Muscle of back (tissue), 11 donors: ENCODE measurements around the gene GDPD2. TPM values are rescaled to one million over a fixed set of nuclear protein-coding genes. Genes with fewer than 3 reads are reported as not detected.

Experiments used
- DNase-seq, 3 donors: peaks; one replicate each; pipeline versions ENCODE4 v3.0.0 to v3.0.0-alpha.2; 2013
- polyA plus RNA-seq, 10 donors: library from polyadenylated mRNA; unstranded; fragments of 120-200 nt; gene quantifications; one replicate each; pipeline ENCODE4 v1.2.1, GENCODE V29; 2013; ENCODE audit not compliant: insufficient read length in 10 of 10

The GDPD2 gene
- polyA plus RNA-seq, 10 donors = 0.39 to 0.88 (median 0.47) TPM

DNA sequence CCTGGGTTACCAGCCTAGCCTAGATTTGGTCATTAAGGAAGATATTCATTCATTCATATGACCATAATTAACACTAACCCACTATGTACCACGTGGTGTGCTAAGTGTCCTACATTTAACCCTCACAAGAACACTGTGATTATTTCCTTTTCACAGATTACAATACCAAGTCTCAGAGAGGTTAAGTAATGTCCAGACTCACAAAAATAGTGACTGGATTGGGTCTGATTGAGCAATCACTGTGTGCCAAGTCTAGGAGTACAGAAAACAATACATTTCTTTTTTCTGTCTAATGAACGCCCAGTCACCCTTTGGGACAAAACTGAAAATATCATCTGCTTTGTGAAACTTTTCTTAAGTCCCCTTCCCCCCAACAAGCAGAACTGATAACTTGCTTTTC, 13.9 kb downstream of the GDPD2 start:
- no peak for DNase-seq

DNA sequence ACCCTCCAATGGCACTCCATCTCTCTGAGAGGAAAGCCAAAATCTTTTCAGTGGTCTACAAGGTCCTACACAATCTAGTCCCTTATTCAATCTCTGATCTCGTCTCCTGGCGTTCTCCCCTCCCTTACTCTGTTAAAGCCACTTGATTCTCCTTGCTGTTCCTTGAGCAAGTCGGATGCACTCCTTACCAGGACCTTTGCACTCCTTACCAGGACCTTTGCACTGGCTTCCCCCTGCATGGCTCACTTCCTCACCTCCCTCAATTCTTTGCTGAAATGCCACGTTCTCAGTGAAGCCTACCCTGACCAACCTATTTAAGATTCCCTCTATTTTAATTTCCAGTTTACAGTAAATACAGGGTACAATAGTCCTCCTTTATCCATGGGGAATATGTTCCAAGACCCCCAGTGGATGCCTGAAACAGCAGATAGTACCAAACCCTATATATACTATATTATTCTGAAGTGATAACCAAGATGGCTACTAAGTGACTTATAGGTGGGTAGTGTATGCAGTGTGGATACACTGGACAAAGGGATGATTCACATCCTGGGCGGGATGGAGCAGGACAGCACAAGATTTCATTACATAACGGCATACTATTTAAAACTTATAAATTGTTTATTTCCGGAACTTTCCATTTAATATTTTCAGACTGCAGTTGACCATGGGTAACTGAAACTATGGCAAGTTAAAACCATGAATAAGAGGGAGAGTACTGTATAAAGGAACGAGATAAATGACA, 15.0 kb downstream of the GDPD2 start:
- DNase-seq = no peak

DNA sequence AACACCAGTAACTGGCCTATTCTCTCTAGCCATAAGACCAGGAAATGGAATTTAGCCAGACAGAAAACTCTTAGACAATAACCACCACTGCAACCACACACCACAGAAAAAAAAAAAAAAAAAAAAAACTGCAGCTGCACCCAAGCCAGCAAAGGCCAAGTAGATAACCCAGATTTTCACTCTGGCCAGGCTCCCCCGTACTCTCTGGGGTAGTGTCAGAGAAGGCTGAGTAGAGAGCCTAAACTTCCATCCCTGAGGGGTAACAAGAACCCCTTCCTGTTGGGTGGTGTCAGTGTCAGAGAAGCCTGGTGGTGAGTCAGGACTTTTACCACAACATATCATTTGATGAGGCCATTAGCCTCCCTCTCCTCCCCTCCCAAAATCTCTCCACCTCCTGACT, 15.9 kb downstream of the GDPD2 start:
- DNase-seq = no peak

DNA sequence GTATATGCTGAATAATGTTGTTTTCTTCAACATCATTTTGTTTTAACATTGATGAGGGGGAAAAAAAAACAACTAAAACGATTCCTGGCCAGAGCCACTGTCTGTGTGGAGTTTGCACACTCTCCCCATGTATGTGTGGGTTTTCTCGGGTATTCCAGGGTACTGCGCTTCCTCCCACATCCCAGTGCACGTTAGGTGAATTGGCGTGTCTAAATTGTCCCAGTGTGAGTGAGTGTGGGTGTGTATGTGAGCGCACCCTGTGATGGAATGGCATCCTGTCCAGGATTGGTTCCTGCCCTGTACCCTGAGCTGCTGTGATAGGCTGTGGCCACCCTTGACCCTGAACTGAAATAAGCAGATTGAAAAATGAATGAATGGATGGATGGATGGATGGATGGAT, 19.1 kb downstream of the GDPD2 start:
- DNase-seq = no peak

DNA sequence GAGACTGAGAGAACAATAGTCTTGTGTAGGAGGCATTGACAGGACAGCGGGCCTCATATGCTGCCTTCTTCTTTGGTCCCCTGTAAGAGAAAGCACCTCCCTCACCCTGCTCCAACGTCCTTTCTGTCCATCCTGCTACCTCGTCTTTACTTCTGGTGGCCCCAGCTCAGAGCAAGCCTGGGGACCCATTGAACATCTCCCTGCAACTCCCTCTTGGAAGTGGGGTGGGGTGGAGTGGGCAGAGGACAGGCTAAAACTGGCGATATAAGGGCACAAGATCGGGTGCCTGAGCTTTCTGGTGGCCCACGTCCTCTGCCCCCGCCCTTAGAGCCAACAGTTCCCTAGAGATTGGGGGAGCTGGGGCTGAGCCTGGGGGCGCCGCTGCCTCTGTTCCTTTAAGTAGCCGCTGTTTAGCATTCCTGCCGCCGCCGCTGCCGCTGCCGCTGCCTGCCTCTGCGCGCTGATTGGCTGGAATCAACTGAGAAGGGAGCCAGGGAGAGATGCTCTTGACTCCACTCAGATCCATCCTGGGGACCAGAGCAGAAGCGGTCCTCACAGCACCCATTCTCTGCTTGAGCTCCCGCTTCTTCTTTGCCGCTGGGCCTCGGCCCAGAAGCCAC, 21.3 kb downstream of the GDPD2 start, which contains the start of gene DLG3:
Gene DLG3 (plus strand): TSS at position 510 of the 620 bp plus-strand sequence. CDS start 367 bp downstream, outside the sequence.
- DNase-seq = peak in 1 of 3 donors; percentile 31

DNA sequence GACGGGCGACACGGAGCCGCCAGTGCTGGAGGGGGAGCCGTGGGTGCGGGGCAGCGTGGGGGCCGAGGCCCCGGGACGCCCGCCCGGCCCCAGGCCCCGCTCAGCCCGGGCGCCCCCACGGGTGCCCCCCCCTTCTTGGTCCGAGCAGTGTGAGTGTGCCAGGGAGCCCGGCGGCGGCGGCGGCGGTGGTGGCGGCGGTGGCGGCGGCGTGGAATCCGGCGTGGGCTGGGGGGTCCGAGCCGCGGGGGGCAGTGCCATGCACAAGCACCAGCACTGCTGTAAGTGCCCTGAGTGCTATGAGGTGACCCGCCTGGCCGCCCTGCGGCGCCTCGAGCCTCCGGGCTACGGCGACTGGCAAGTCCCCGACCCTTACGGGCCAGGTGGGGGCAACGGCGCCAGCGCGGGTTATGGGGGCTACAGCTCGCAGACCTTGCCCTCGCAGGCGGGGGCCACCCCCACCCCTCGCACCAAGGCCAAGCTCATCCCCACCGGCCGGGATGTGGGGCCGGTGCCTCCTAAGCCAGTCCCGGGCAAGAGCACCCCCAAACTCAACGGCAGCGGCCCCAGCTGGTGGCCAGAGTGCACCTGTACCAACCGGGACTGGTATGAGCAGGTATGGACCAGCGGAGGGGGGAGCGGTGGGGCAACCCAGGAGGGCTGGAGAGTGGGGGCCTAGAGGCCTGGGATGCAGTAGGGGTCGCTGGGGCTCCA, 22.0 kb downstream of the GDPD2 start:
- no peak for DNase-seq

DNA sequence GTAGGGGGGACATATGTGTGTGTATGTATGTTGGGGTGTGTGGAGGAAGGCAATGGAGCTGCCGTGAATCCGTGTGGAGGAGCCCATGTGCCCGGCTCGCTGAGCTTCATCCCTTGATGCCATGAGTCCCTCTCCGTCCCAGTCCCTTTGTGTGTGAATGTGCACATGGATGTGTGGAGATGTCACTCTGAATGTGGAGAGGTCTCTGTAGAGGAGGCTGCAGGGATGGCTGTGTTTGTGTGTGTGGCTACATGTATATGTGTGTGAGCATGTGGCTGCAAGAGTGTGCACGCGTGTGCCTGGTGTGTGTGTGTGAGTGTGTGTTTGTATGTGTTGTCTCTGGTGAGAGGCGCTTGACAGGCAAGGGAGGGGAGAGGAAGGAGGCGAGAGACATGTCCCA, 22.8 kb downstream of the GDPD2 start:
- no peak for DNase-seq

DNA sequence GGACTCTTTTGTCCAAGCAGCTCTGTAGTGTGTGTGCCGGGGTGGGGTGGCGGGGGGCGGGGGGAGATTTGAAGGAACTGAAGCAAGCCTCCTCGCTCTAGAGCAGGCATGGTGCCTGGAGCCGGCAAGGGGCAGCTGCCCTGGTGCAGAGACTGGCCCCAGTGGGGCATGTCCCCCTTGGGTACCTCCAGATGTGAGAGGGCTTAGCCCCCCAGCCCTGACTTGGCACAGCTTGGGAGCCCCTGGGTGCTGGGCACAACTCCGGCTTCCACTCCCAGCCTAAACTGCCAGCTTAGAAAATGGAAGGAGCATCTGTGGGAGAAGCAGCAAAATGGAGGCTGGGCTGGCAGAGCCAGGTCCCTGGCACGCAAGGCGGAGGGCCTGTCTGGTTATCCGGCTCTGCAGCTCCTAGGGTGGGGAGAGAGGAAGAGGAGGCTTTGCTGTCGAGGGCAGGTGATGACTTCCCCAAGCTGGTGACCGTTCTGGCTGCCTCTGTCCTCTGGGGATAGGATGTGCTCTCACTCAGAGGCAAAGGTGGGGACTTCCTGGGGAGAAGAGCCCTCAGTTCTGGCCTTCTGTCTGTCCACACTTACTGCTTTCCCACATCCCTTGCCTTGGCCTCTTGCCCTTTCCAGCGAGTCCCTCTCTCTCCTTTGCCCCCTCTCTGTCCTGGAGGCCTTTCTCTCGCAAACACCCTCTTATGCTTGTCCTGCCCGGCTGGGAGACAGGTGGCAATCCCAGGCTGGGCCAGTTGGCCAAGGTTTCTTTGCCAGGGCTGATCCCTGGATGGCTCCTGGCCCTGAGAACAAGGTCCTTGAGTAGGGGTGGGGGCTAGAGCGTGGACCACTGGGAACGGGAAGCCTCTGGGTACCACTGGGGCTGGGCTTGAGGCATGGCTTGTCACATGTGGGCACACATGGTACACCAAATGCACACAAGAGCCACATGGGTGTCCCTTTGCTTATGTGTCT, 23.6 kb downstream of the GDPD2 start:
- no peak for DNase-seq

DNA sequence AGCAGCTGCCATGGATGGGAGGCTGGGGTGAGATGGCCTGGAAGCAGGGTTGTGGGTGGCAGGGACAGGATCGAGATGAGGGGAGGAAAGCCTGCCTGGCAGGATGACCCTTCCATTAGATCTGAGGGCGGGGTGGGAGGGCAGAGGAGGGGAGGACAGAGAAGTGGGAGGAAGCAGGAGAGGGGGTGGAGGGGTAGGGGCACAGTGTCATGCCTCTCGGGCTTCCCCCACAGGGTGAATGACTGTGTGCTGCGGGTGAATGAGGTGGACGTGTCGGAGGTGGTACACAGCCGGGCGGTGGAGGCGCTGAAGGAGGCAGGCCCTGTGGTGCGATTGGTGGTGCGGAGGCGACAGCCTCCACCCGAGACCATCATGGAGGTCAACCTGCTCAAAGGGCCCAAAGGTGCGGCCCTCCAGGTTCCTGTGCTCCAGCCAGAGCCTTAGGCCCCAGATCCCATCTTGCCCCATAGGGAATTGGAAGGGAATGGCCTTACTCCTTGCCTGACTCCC, 26.4 kb downstream of the GDPD2 start:
- no peak for DNase-seq

DNA sequence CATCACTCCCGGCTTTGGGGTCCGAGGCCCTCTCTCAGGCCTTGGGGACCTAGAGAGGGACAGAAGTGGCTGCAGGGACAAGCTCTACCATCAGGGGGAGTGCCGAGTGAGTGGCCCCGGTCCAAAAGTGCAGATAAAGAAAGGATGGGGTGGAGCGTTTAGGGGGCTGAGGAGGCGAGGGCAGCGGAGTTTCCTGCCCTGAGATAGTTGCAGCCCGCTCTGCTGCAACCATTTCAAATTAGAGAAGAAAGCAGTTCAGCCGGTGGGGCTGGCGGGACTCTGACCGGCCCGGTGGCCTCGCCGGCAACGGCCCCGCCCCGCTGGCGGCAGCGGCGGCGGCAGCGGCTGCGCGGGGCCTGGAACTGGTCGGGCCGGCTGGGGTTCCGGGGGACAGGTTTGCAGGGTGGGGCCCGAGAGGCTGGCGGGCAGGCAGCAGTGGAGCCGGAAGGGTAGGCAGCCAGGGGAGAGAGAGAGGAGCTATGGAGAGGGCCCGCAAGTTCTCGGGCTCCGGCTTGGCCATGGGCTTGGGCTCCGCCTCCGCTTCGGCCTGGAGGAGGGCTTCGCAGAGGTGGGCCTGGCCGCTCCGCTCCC, 29.1 kb downstream of the GDPD2 start:
- DNase-seq = peak; percentile 20 to 72 (median 49)

DNA sequence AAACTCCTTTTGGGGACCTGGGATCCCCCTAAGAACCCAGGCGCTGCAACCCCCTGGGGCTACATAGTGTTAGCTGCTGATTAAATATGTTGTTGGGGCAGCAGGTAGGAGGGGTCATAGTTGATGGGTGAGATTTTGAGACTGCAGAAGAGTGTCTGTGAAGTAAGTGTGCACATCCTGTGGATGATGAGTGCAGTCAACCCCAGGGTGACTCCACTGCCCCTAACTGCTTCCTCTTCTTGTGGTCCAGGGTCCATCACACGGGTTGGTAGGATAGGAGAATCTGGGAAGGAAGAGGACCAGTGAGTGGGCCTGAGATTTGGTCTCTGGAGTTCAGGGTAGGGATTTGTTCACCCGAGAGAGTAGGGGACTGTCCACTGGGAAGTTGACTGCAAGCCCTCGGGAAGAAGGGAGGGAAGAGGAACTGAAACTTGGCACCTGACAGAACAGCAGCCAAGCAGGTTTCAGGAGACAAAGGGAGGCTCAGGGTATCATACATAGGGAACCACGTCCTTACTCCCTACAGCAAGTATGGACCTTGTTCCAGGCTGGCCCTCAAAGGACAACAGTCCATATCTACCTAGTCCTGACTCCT, 30.0 kb downstream of the GDPD2 start:
- DNase-seq = no peak

DNA sequence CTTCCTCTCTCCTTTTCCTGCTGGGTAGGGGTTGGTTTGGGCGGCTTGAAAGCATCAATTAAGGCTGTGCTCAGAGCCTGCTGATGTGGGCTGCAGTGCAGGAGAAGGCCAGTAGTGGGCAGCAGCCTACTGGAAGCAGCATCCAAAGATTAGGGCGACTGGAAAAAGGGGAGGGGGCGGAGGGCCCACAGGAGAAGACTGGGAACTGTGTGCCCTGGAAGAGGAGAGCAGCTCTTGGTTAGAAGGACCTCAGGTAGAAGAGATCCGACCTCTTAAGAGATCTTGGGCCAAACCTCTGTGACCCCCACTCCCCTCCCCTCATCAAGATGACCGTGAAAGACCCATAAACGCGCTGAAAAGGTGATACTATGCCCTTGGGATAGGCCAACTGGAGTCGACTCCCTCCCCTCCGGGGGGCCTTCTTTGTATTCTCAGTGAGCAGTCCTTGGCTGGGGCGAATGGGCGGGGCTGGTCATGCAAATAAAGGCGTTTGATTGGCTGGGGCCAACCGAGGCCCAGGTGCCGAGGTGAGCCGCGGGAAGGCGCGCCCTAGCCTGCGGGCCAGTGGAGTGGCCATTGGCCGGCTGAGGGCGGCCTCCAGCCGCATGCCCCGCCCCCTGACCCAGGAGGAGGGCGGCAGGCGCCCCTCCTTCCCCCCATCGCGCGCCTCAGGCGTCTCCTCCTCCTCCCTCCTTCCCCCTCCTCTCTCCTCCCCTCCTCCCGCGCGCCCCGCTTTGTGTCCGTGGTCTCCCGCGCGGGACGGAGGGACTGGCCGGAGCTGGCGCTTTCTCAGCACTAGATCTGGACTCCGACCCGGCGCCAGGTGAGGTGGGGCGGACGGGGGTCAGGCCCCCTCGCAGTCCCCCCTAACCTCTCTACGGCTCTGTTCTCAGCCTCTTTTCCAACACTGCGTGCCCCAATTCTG, 31.6 kb downstream of the GDPD2 start:
- peak; percentile 33 to 82 (median 68) for DNase-seq

DNA sequence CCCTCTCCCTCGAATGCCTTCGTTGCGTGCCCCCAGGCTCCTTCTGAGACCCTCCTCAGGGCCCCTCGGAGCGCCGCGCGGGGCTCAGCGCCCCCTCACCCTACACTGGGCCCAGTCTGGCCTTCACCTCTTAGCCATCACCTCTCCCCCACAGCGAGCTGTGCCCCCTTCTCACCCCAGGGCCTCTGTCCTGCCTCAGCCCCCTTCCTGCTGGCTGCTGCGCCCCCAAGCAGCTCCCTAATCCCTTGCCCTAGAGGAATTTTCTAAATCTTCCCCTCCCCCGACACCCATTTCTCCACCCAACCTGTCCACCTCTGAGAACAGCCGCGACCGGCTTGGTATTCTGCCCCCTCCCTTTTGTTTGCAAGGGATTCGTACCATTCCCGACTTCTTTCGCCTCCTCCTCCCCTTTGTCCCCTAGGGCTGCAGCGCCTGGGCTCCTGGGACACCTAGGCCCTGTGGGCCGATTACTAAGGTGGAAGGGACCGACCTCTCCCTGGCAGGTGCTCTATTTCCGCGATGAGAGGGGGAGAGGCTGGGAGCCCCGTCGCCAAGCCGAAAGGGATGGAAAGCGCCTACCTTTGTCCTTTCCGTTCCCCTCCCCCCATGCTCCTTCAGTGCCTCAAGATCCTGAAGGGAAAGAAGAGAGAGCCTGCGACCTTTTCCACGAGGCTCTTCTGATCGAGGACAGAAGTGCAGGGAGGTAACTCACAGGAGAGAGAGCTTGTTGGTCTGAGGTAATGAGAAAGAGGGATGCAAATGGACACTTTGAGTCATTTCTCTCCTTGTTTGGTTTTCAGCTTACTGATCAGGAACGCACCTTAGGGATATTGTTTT, 32.5 kb downstream of the GDPD2 start:
- no peak for DNase-seq

DNA sequence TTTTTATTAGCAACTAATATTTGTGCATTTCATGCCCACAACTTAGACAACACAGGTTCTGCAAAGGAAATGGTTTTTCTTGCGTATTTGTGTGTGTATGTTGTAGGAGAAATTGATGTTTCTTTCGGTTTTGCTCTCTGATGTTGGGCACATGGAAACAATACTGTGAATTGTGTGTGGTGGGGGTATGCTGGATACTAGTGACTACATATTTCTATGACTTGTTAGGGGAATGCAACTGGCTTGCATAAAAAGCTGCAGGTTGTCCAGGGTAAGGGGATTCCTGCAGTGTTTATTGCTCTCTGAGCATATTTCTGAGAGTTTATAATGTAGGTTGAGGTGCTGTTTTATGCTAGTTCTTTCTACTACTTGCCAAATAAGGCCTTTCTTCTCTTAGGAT, 33.1 kb downstream of the GDPD2 start:
- peak in 1 of 3 donors; percentile 5 for DNase-seq

DNA sequence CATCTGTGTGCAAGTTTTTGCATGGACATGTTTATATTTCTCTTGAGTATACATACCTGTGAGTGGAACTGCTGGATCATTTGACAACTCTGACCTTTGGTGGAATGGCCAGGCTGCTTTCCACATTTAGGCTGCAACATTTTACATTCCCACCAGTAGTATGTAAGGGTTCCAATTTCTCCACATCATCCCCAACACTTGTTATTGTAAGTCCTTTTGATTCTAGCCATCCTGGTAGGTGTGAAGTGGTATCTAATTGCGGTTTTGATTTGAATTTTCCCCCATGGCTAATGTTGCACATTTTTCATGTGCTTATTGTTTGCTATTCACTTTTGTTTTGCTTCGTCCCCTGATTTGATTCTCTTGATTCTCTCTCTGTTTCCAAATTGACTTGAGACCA, 37.9 kb downstream of the GDPD2 start:
- no peak for DNase-seq

DNA sequence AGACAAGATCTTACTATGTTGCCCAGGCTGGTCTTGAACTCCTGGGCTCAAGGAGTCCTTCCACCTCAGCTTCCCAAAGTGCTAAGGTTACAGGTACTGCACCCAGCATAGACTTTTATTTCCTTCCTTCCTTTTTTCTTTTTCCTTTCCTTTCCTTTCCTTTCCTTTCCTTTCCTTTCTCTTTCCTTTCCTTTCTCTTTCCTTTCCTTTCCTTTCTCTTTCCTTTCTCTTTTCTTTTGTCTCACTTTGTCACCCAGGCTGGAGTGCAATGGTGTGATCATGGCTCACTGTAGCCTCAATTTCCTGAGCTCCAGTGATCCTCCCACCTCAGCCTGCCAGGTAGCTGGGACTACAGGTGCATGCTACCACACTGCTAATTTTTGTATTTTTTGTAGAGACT, 40.9 kb downstream of the GDPD2 start:
- DNase-seq = no peak

DNA sequence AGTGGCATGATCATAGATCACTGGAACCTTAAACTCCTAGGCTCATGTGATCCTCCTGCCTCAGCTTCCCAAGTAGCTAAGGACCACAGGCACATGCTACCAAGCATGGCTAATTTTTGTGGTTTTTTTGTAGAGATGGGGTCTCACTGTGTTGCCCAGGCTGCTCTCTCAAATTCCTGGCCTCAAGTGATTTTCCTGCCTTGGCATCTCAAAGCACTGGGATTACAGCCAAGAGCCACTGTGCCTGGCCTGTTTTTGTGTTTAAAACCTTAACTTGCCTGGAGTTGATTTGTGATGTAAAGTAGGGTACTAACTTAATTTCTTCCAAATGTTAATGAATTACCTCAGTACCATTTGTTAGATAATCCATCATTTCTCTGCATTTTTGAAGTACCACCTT, 43.9 kb downstream of the GDPD2 start:
- no peak for DNase-seq

DNA sequence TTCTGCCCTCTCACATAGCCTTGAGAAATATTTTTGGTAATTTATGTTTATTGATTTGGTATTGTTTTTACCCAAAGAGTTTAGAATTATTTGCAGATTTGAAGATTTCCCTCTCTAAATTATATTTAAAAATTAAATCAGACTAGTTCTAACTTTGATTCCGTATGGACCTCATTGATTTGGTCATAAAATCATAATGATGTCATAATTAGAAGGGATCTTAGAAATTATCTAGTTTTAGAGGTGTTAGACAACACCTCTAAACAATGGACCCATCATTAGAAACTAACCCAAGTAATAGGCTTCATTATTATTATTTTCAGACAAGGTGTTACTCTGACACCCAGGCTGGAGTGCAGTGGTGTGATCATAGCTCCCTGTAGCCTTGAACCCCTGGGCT, 45.6 kb downstream of the GDPD2 start:
- DNase-seq = no peak
